Activated CD4-positive, alpha-beta T cell treated with anti-CD3 and anti-CD28 coated beads, Interleukin-2, amount 50 U/mL, for 24 hours (primary cell): ENCODE data around the gene MALL.
"Not testable (repeated sequence)": the region's sequence is repeated elsewhere in the genome, so short reads cannot be mapped to it uniquely, and the experiment has no call there.

ENCODE experiments used
- DNase-seq, 2 donors: peaks; one replicate each; pipeline ENCODE4 v3.0.0-alpha.2; 2020; ENCODE audit warnings: low read depth in 1 of 2, low spot score in 1 of 2

MALL gene

DNA sequence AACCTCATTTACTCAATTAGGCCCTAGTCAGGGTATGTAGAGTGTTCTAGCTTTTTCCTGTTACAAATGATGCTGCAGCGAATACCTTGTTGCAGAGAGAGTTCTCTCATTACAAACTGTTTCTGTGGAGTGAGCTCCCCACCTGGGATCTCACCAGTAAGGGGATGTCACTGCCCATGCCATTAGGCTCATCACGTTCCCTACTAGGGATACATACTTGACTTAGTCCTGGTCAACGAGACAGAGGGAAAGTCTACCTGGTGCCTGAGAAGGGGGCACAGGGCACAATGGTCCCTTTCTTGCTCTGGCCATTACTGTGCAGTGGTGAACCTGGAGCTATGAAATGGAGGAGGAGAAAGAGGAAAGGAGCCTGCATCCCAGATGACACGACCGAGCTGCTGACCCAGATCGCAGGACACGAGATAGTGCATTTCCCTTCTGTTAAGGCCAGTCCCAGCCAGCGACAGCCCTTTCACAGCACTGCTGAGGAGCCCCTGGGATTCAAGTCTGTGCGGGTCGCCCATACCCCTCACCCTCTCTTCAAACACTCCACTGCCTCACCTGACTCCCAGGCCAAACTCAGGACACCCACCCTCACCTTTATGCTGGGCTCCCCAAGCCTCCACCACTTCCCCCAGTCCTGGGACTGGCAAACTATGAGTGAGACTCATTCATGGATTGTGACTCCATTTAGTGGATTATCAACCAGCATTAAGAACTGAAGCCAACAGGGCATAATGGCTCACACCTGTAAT lies 16.0 kb downstream of the MALL start:
- DNase-seq = no peak

DNA sequence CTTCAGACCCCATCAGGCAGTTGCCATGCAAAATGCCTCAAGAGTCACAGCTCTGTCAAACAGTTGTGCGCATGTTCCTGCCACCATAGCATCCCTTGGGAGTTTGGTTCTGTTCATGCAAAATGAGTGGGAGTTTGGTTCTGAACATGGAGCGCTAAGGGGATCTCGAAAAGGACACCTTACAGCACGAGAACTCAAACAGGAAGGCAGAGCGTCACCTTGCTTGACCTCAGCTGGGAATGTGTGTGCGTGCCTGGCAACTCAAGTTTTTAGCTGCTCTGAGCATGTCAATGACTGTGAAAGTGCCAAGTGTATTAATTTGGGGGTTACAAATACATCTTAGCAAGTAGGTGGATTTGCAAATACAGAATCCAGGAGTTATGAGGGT lies 16.6 kb downstream of the MALL start:
- DNase-seq = no peak

- no peak for DNase-seq
These were observed 18.0 kb downstream of the MALL start for GRCh38 chr2:110097506-110098220.

GRCh38 chr2:110095994-110096633 lies 19.5 kb downstream of the MALL start:
- DNase-seq = no peak

DNA sequence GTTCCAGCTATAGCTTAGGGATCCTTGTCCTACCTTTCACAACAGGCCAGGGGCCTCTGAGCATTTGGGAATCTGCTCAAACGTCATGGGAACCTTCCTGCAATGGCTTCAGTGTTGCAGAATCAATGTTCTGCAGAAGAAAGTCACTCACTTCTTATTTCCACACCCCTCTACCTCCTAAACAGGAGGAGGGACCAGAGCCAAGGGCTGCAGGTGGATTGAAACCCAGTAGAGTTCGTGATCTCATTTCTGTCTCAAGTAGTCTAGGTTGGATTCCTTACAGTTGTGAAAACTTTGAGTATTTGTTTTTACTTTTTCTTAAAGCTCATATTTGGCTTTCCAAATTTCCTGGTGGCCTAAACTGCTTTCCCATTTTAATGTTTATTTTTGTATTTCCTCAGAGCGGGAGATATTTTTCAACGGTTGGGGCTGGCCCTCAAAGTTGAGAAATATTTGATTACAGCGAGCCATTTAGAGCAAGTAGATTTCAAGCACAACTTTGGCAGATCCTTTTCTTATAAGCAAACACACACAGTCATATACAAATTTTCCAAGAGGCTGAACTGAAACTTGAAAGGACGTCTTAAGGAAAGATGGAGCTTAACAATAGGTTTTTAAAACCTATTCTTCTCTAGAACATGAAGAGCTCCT lies 20.6 kb downstream of the MALL start:
- DNase-seq = not testable (repeated sequence)

DNA sequence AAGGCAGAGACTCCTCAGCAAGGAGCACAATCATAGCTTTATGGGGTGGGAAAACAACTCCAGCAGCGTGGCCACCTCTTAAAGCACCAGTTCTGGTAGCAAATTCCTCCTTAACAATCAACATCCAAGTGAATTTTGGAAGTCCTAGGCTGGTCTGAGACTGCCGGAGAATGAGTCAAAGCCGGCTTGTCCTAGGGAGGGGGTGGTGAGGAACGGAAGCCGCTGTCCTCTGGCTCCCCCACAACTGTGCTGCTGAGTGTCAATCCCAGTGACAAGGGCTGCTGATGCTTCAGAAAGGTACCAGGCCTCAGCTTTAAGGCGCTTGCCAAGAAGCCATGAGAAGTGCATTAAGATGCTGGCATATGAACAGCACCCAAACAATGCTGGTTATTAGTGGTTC lies 21.7 kb downstream of the MALL start:
- DNase-seq = not testable (repeated sequence)

- DNase-seq = not testable (repeated sequence)
These were observed 25.5 kb downstream of the MALL start for GRCh38 chr2:110090164-110090563.

- not testable (repeated sequence) for DNase-seq
These were observed 31.9 kb downstream of the MALL start for GRCh38 chr2:110083757-110084156.

GRCh38 chr2:110083162-110083561 lies 32.5 kb downstream of the MALL start:
- not testable (repeated sequence) for DNase-seq

- DNase-seq = not testable (repeated sequence)
These were observed 37.5 kb downstream of the MALL start for GRCh38 chr2:110078104-110078503.

- not testable (repeated sequence) for DNase-seq
These were observed 39.7 kb downstream of the MALL start for GRCh38 chr2:110075896-110076295.

DNA sequence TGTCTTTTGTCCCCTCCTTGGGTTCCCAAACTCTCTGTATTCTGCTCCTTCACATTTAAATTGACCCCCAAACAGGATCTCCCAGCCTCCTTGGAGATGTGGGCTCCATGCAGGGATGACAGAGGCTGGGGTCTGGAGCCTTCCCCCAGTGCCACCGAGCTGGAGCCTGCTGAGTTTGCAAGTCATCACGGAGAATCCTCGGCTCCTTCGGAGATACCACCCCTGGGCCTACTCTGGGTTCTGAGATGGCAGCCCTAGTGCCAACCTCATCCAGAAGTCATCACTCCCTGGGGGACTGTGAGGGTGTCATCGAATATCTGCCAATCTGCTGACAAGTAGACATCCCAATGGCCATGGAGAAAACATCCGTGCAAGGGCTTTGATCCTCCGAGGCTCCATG lies 45.8 kb downstream of the MALL start:
- DNase-seq = not testable (repeated sequence)

GRCh38 chr2:110068153-110068552 lies 47.5 kb downstream of the MALL start:
- not testable (repeated sequence) for DNase-seq

DNA sequence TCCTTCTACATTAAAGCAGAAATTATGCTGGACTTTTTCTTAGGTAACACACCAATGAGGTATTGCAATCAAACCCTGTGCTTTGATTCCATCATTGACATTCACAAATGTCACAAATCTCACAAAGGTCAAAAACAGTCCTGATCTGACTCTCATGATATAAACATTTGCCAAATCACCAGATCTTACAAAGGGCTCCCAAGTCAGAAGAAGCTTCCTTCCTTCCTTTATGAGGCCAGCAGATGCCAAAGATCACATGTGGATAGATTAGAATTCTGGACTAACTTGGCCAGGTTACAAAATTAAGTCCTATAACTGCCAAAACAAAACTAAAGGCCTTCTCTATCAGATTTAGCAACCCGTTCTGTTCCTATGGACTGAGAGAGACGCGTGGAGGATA lies 53.3 kb downstream of the MALL start:
- DNase-seq = not testable (repeated sequence)

GRCh38 chr2:110060550-110060949 lies 55.1 kb downstream of the MALL start:
- not testable (repeated sequence) for DNase-seq

DNA sequence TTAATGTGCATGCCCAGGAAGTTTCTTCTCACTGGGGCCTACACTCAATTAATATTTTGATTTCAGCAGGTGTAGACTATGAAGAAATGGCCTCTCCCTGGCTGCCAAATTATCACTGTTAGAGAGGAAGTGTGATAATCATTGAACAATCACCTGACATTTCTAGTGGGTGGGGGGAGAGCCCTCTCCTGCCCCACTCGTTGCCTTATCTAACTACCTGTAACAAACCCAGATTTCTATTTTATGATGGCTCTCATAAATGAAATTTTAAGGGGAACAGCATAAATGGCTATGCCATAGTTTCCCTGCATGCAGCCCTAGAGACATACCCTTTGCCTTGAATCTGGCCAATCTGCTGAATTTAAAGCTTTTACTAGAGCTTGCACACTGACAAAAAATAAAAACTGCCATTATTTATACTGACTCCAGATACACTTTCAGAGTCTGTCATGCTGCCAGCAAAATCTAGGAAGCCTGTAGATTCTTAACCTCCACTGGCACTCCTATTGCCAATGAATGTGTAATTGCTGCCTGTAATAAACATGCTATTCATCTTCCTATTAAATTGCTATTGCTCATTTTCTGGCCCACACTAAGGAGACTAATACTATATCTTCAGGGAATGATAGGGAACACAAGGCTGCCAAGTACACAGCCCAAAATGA lies 55.8 kb downstream of the MALL start:
- DNase-seq = not testable (repeated sequence)

GRCh38 chr2:110059009-110059693 lies 56.5 kb downstream of the MALL start:
- DNase-seq = not testable (repeated sequence)

DNA sequence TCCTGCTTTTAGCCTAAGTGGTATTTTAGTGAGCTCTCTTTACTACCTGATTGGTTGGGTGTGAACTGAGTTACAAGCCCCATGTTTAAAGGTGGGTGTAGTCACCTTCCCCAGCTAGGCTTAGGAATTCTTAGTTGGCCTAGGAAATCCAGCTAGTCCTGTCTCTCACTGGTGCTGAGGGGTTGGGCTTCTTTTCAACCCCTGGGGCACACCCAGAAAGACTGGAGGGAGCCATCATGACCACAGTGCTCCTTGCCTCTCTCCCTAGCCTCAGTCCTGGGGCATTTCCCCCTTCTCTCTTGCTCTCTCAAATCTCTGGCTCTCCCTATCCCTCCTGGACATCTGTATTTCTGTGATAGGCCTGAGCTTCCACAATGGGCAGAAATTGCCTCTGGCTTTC lies 57.6 kb downstream of the MALL start:
- DNase-seq = not testable (repeated sequence)

DNA sequence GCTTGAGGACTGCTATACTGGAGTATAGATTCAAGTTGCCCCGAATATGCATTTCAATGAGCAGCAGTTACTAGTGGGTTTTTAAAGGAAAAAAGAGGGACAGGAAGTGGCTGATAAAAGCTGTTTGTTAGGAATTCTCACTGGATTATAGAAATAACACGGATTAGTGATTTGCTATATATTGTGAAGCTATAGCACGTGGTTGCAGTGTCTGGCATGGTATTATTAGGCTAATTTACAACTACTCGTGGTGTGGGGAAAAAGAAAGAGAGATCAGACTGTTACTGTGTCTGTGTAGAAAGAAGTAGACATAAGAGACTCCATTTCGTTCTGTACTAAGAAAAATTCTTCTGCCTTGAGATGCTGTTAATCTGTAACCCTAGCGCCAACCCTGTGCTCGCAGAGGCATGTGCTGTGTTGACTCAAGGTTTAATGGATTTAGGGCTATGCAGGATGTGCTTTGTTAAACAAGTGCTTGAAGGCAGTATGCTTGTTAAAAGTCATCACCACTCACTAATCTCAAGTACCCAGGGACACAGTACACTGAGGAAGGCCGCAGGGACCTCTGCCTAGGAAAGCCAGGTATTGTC lies 59.7 kb downstream of the MALL start:
- DNase-seq = not testable (repeated sequence)
